ENCODE data around the gene BUD31.
A peak's percentile ranks its signal among the peaks of the same experiment; 100 is the strongest.
"Not testable (repeated sequence)": the region's sequence is repeated elsewhere in the genome, so short reads cannot be mapped to it uniquely, and the experiment has no call there.

BUD31 gene

GRCh38 chr7:99424932-99425730, 16.4 kb downstream of the BUD31 start:
- H3K27me3 Mint-ChIP-seq (ENCODE audit: low read depth), result no peaks in the 10 kb centered on the region
- H3K4me3 Mint-ChIP-seq, result no peak overlapping the region
- H3K9me3 Mint-ChIP-seq, result no peaks in the 10 kb centered on the region
- H3K27ac Mint-ChIP-seq, result no peak overlapping the region
- H3K36me3 Mint-ChIP-seq (ENCODE audit: low read depth), result peaks cover 17% of the 10 kb centered on the region
- no peaks in the 10 kb centered on the region for H3K4me1 Mint-ChIP-seq (ENCODE audit: low read depth)

- no peaks in the 10 kb centered on the region for H3K4me1 Mint-ChIP-seq (ENCODE audit: low read depth)
- H3K36me3 Mint-ChIP-seq (ENCODE audit: low read depth), result peaks cover 22% of the 10 kb centered on the region
- no peaks in the 10 kb centered on the region for H3K9me3 Mint-ChIP-seq
- H3K4me3 Mint-ChIP-seq, result no peak overlapping the region
- H3K27me3 Mint-ChIP-seq (ENCODE audit: low read depth), result no peaks in the 10 kb centered on the region
- H3K27ac Mint-ChIP-seq, result no peak overlapping the region
Measured at GRCh38 chr7:99428972-99429566, 20.3 kb downstream of the BUD31 start.

- Mint-ChIP-seq H3K36me3 (ENCODE audit: low read depth) (peaks cover 22% of the 10 kb centered on the region), H3K27ac (no peak overlapping the region), H3K9me3 (no peaks in the 10 kb centered on the region), H3K27me3 (ENCODE audit: low read depth) (no peaks in the 10 kb centered on the region), H3K4me1 (ENCODE audit: low read depth) (no peaks in the 10 kb centered on the region), H3K4me3 (no peak overlapping the region)
Measured at GRCh38 chr7:99429756-99430155, 21.0 kb downstream of the BUD31 start.

- H3K4me1 Mint-ChIP-seq (ENCODE audit: low read depth); H3K4me3 Mint-ChIP-seq; H3K9me3 Mint-ChIP-seq; H3K27ac Mint-ChIP-seq; H3K27me3 Mint-ChIP-seq (ENCODE audit: low read depth): not testable (repeated sequence)
- peaks cover 20% of the 10 kb centered on the region for H3K36me3 Mint-ChIP-seq (ENCODE audit: low read depth)
Measured at GRCh38 chr7:99431756-99432540, 23.2 kb downstream of the BUD31 start.

GRCh38 chr7:99433158-99433557, 24.4 kb downstream of the BUD31 start:
- no peak overlapping the region for H3K4me3 Mint-ChIP-seq
- no peak overlapping the region for H3K27ac Mint-ChIP-seq
- H3K27me3 Mint-ChIP-seq (ENCODE audit: low read depth), result no peaks in the 10 kb centered on the region
- no peaks in the 10 kb centered on the region for H3K9me3 Mint-ChIP-seq
- H3K36me3 Mint-ChIP-seq (ENCODE audit: low read depth), result peaks cover 17% of the 10 kb centered on the region
- peaks cover 5% of the 10 kb centered on the region for H3K4me1 Mint-ChIP-seq (ENCODE audit: low read depth)

GRCh38 chr7:99437946-99438572, 29.3 kb downstream of the BUD31 start:
- peaks cover 21% of the 10 kb centered on the region for H3K4me1 Mint-ChIP-seq (ENCODE audit: low read depth)
- no peaks in the 10 kb centered on the region for H3K27me3 Mint-ChIP-seq (ENCODE audit: low read depth)
- H3K4me3 Mint-ChIP-seq, result peak overlapping the region; percentile 97
- H3K36me3 Mint-ChIP-seq (ENCODE audit: low read depth), result peaks cover 15% of the 10 kb centered on the region
- peak overlapping the region; percentile 90 for H3K27ac Mint-ChIP-seq
- no peaks in the 10 kb centered on the region for H3K9me3 Mint-ChIP-seq

- peak within 1 kb of the TSS; percentile 97 for H3K4me3 Mint-ChIP-seq
- H3K27ac Mint-ChIP-seq, result peak within 1 kb of the TSS; percentile 90
Measured at GRCh38 chr7:99438573-99439480, 30.1 kb downstream of the BUD31 start, which contains the start of the genes CPSF4 and PTCD1. TSS of gene CPSF4 (plus strand) at chr7:99438943. CDS start at chr7:99439083, 140 bp downstream. TSS of gene PTCD1 (minus strand) at chr7:99438798. CDS start at chr7:99435242, 3,556 bp downstream.

GRCh38 chr7:99440195-99440594, 31.4 kb downstream of the BUD31 start:
- H3K27me3 Mint-ChIP-seq (ENCODE audit: low read depth), result no peaks in the 10 kb centered on the region
- peak overlapping the region; percentile 86 for H3K27ac Mint-ChIP-seq
- H3K4me3 Mint-ChIP-seq, result peak overlapping the region; percentile 97
- H3K4me1 Mint-ChIP-seq (ENCODE audit: low read depth), result peaks cover 24% of the 10 kb centered on the region
- H3K36me3 Mint-ChIP-seq (ENCODE audit: low read depth), result peaks cover 20% of the 10 kb centered on the region
- H3K9me3 Mint-ChIP-seq, result no peaks in the 10 kb centered on the region

More at GRCh38 chr7:99438573-99439480, 30.1 kb downstream of the BUD31 start, which contains the start of the genes CPSF4 and PTCD1:
- H3K36me3 Mint-ChIP-seq (ENCODE audit: low read depth), result peaks cover 13% of the 10 kb centered on the region
- no peaks in the 10 kb centered on the region for H3K9me3 Mint-ChIP-seq
- H3K4me1 Mint-ChIP-seq (ENCODE audit: low read depth), result peaks cover 24% of the 10 kb centered on the region
- no peaks in the 10 kb centered on the region for H3K27me3 Mint-ChIP-seq (ENCODE audit: low read depth)

GRCh38 chr7:99446096-99446495, 37.3 kb downstream of the BUD31 start:
- Mint-ChIP-seq H3K4me1 (ENCODE audit: low read depth) (peaks cover 9% of the 10 kb centered on the region), H3K4me3 (no peak overlapping the region), H3K9me3 (no peaks in the 10 kb centered on the region), H3K27ac (no peak overlapping the region), H3K27me3 (ENCODE audit: low read depth) (no peaks in the 10 kb centered on the region), H3K36me3 (ENCODE audit: low read depth) (peaks cover 49% of the 10 kb centered on the region)

- Mint-ChIP-seq H3K27ac (no peak overlapping the region), H3K27me3 (ENCODE audit: low read depth) (no peaks in the 10 kb centered on the region), H3K36me3 (ENCODE audit: low read depth) (peaks cover 46% of the 10 kb centered on the region), H3K4me1 (ENCODE audit: low read depth) (peaks cover 4% of the 10 kb centered on the region), H3K4me3 (no peak overlapping the region), H3K9me3 (no peaks in the 10 kb centered on the region)
Measured at GRCh38 chr7:99447943-99448342, 39.2 kb downstream of the BUD31 start.

GRCh38 chr7:99448855-99449254, 40.1 kb downstream of the BUD31 start:
- no peaks in the 10 kb centered on the region for H3K4me1 Mint-ChIP-seq (ENCODE audit: low read depth)
- no peak overlapping the region for H3K27ac Mint-ChIP-seq
- no peaks in the 10 kb centered on the region for H3K9me3 Mint-ChIP-seq
- peaks cover 45% of the 10 kb centered on the region for H3K36me3 Mint-ChIP-seq (ENCODE audit: low read depth)
- H3K27me3 Mint-ChIP-seq (ENCODE audit: low read depth), result no peaks in the 10 kb centered on the region
- no peak overlapping the region for H3K4me3 Mint-ChIP-seq

GRCh38 chr7:99449326-99449725, 40.6 kb downstream of the BUD31 start:
- Mint-ChIP-seq H3K36me3 (ENCODE audit: low read depth) (peaks cover 48% of the 10 kb centered on the region), H3K27me3 (ENCODE audit: low read depth) (no peaks in the 10 kb centered on the region), H3K4me1 (ENCODE audit: low read depth) (no peaks in the 10 kb centered on the region), H3K4me3 (no peak overlapping the region), H3K27ac (no peak overlapping the region), H3K9me3 (no peaks in the 10 kb centered on the region)

GRCh38 chr7:99451936-99452335, 43.2 kb downstream of the BUD31 start:
- Mint-ChIP-seq H3K36me3 (ENCODE audit: low read depth) (peaks cover 36% of the 10 kb centered on the region), H3K4me3 (no peak overlapping the region), H3K9me3 (no peaks in the 10 kb centered on the region), H3K27me3 (ENCODE audit: low read depth) (no peaks in the 10 kb centered on the region), H3K4me1 (ENCODE audit: low read depth) (no peaks in the 10 kb centered on the region), H3K27ac (no peak overlapping the region)

All from T-helper 1 cell treated with Interleukin-12 subunit alpha and Interleukin-12 subunit beta and Interleukin-4 antibody, amounts not matched to agents 30 μg/mL and 1 μg/mL, for 36 hours (primary cell).